Activated B cell treated with CpG ODN at 0.5 μM for 24 hours (primary cell): ENCODE measurements around the gene WDR70. TPM values are rescaled to one million over a fixed set of nuclear protein-coding genes. Genes with fewer than 3 reads are reported as not detected.

Experiments used
- ATAC-seq: fragments of 200-7000 bp; cut with Tn5 transposase; one replicate; pipeline ENCODE4 v1.10.0; 2021; ENCODE audit warnings: low read depth, mild to moderate bottlenecking, moderate library complexity
- CTCF ChIA-PET: fragments of 350-600 bp; sonication (Branson Sonifier 250); formaldehyde crosslinking; loops from one replicate; lab custom pipeline; 2021; ENCODE audit warnings: antibody characterized with exemption; lab: Charles Lee
- POLR2A ChIA-PET: fragments of 350-600 bp; sonication (Branson Sonifier 250); formaldehyde crosslinking; loops from one replicate; lab custom pipeline; 2021; ENCODE audit warnings: antibody characterized with exemption; lab: Charles Lee
- DNase-seq: peaks from one replicate; pipeline ENCODE4 v3.0.0; 2022
- H3K27ac Mint-ChIP-seq: one replicate; pipeline ENCODE4 v1.8.0; 2020; ENCODE audit warnings: mixed read lengths
- H3K27me3 Mint-ChIP-seq: one replicate; pipeline ENCODE4 v1.8.0; 2021; ENCODE audit warnings: mixed read lengths
- H3K36me3 Mint-ChIP-seq: one replicate; pipeline ENCODE4 v1.8.0; 2021; ENCODE audit warnings: low read depth, mixed read lengths
- H3K4me1 Mint-ChIP-seq: one replicate; pipeline ENCODE4 v1.8.0; 2021; ENCODE audit warnings: mixed read lengths
- H3K4me3 Mint-ChIP-seq: one replicate; pipeline ENCODE4 v1.8.0; 2020; ENCODE audit warnings: mild to moderate bottlenecking, mixed read lengths
- H3K9me3 Mint-ChIP-seq: one replicate; pipeline ENCODE4 v1.8.0; 2020; ENCODE audit warnings: mixed read lengths
- intact Hi-C: fragments of 100-400 bp; cut with micrococcal nuclease; formaldehyde crosslinking; loops from one replicate; pipeline ENCODE4 v1.15.1; 2024
- total RNA-seq: library from RNA; stranded (reverse); gene quantifications from 2 replicates; pipeline ENCODE4 v1.2.3, GENCODE V29; 2022
- TF ChIP-seq, protein P1 (sequence below): fragments of 200-600 bp; IDR thresholded peaks from one replicate; pipeline ENCODE4 v1.8.0; 2022; ENCODE audit warnings: antibody characterized with exemption, mild to moderate bottlenecking

Gene WDR70
- total RNA-seq, 1 donor from 2014 or later: 58.6 TPM

DNA sequence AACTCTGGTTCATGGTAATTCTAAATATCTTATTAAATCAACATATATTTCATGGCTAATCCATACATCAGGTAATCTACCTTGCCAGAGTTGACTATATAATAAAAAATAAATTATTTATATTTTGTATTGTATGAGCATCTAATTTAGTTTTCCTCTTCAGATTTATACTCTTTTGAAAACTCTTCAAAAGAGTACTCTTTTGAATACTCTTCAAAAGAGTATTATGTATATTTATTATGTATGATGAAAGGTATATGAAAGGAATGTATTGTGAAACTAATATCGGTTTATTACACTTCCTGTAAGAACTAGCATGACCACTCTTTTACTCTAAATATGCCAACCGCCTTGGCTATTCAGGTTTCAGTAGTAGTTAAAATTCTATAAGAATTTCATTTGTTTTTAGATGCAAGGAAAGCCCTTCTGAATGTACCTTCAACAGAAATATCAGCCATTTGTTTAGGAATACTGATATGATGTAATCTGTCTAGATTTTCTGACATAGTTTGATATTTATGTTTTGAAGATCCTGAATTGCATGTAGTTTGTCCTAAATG lies 178.7 kb downstream of the WDR70 start:
- Mint-ChIP-seq H3K4me3 (no peak overlapping the region), H3K27me3 (no peaks in the 10 kb centered on the region), H3K4me1 (peaks cover 4% of the 10 kb centered on the region), H3K9me3 (peaks cover 4% of the 10 kb centered on the region), H3K27ac (no peak overlapping the region), H3K36me3 (peaks cover 3% of the 10 kb centered on the region)
- ATAC-seq (no peak), DNase-seq (no peak)
- ChIA-PET CTCF (no interaction called here), POLR2A (no interaction called here)
- TF ChIP-seq, protein P1, sequence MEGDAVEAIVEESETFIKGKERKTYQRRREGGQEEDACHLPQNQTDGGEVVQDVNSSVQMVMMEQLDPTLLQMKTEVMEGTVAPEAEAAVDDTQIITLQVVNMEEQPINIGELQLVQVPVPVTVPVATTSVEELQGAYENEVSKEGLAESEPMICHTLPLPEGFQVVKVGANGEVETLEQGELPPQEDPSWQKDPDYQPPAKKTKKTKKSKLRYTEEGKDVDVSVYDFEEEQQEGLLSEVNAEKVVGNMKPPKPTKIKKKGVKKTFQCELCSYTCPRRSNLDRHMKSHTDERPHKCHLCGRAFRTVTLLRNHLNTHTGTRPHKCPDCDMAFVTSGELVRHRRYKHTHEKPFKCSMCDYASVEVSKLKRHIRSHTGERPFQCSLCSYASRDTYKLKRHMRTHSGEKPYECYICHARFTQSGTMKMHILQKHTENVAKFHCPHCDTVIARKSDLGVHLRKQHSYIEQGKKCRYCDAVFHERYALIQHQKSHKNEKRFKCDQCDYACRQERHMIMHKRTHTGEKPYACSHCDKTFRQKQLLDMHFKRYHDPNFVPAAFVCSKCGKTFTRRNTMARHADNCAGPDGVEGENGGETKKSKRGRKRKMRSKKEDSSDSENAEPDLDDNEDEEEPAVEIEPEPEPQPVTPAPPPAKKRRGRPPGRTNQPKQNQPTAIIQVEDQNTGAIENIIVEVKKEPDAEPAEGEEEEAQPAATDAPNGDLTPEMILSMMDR: no peak
- intact Hi-C loops: no loop called here

DNA sequence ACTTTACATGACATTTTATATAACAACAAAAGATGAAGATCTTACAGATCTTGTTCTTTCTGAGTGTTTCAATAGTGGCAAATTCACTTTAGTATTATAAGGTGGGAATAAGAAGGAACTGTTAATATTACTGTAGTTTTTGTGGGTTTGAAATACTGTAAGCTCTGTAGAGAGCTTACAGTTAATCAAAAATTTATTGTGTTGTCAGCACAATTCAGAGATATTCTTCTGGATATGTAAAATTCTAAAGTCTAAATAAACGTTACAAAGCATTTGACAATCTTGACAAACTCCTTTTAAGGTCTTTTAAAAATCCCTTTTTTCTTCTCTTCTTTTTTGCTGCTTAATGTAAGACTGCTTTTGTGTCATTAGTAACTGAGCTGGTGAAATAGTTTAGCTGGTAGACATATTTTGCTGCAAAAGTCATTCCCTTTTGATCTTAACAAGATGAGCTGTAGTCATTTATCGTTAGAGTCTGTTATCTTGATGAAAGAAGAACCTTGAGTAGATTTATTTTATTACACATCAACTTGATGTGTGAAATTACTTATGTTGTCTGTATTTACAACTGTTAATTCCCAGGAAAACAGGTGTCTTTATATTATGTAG lies 186.0 kb downstream of the WDR70 start:
- intact Hi-C loops: no loop called here
- Mint-ChIP-seq H3K27me3 (no peaks in the 10 kb centered on the region), H3K4me3 (no peak overlapping the region), H3K4me1 (no peaks in the 10 kb centered on the region), H3K27ac (no peak overlapping the region), H3K36me3 (peaks cover 12% of the 10 kb centered on the region), H3K9me3 (no peaks in the 10 kb centered on the region)
- TF ChIP-seq, protein P1: no peak
- CTCF ChIA-PET: no interaction called here
- POLR2A ChIA-PET: no interaction called here
- DNase-seq (no peak), ATAC-seq (no peak)

- H3K4me3 Mint-ChIP-seq: no peak overlapping the region
- H3K9me3 Mint-ChIP-seq: no peaks in the 10 kb centered on the region
- no peak overlapping the region for H3K27ac Mint-ChIP-seq
- no peaks in the 10 kb centered on the region for H3K27me3 Mint-ChIP-seq
- no peaks in the 10 kb centered on the region for H3K4me1 Mint-ChIP-seq
- intact Hi-C loops: no loop called here
- TF ChIP-seq, protein P1: no peak
- ChIA-PET POLR2A (no interaction called here), CTCF (no interaction called here)
- ATAC-seq (no peak), DNase-seq (no peak)
- H3K36me3 Mint-ChIP-seq: peaks cover 13% of the 10 kb centered on the region
Measured at GRCh38 chr5:37567566-37567965, 188.4 kb downstream of the WDR70 start.

DNA sequence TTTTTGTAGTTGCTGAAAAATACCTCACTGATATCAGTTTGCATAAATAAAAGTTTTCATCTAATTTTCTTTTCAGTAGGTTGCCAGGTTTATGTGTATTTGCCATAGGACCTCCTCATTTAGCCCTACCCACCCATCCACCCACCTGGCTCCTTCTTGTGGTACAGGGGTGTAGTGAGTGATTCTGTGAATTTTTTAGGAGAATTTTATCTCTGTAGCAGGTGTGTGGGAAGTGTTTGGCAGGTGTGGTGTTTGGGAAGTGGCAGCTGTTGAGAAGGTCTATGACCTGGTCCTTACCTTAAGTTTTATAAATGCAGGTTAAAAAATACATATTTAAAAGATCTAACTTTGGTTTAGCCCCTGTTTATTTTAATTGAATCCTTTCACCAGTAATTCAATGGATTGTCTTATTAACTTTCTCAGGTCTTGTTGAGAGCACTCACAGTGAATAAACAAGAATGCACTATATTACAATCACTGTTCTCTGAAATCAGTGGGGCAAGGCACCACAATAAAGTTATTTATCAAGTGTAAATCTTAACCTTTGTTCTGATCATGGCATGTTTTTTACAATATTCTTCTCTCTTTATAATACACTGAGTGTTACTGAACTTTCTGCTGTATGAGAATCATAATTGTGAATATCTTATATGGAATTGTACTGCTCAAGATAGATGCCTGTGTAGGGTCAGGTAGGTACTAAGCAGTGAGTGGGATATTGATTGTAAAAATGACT lies 189.1 kb downstream of the WDR70 start:
- ChIA-PET POLR2A (no interaction called here), CTCF (no interaction called here)
- H3K27me3 Mint-ChIP-seq: no peaks in the 10 kb centered on the region
- peaks cover 18% of the 10 kb centered on the region for H3K36me3 Mint-ChIP-seq
- intact Hi-C loops: no loop called here
- H3K27ac Mint-ChIP-seq: no peak overlapping the region
- no peaks in the 10 kb centered on the region for H3K4me1 Mint-ChIP-seq
- no peak for DNase-seq
- ATAC-seq: no peak
- H3K4me3 Mint-ChIP-seq: no peak overlapping the region
- no peaks in the 10 kb centered on the region for H3K9me3 Mint-ChIP-seq
- TF ChIP-seq, protein P1: no peak

DNA sequence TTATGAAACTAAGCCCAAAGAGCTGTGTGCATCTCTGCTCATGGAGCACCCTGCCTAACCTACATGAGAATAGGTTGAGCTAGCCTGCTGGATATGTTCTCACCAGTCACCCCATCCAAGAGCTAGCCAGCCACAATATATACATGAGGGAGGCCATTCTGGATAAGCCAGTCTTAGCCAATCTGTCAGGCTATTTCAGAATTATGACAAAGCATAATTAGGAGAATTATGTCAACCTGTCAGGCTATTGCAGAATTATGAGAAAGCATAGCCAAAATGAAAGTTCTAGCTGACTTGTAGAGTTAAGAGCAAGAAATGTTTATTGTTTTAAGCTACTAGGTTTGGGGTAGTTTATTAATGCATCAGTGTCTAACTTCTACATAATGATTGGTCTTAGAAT lies 189.8 kb downstream of the WDR70 start:
- DNase-seq (no peak), ATAC-seq (no peak)
- Mint-ChIP-seq H3K27me3 (no peaks in the 10 kb centered on the region), H3K27ac (no peak overlapping the region), H3K4me1 (no peaks in the 10 kb centered on the region), H3K36me3 (peaks cover 23% of the 10 kb centered on the region), H3K4me3 (no peak overlapping the region), H3K9me3 (no peaks in the 10 kb centered on the region)
- ChIA-PET POLR2A (no interaction called here), CTCF (no interaction called here)
- intact Hi-C loops: no loop called here
- TF ChIP-seq, protein P1: no peak
